ENCODE measurements around the gene COL24A1.
"Not testable (repeated sequence)": the region's sequence is repeated elsewhere in the genome, so short reads cannot be mapped to it uniquely, and the experiment has no call there.

Gene COL24A1

GRCh38 chr1:86152887-86153286 lies 3.7 kb downstream of the COL24A1 start:
- no peak for DNase-seq

GRCh38 chr1:86151427-86151826 lies 5.1 kb downstream of the COL24A1 start:
- DNase-seq = no peak

GRCh38 chr1:86150553-86151055 lies 6.0 kb downstream of the COL24A1 start:
- no peak for DNase-seq

GRCh38 chr1:86149591-86149990 lies 7.0 kb downstream of the COL24A1 start:
- no peak for DNase-seq

- no peak for DNase-seq
Measured at GRCh38 chr1:86147755-86148154, 8.8 kb downstream of the COL24A1 start.

GRCh38 chr1:86146566-86146965 lies 10.0 kb downstream of the COL24A1 start:
- no peak for DNase-seq

- DNase-seq = no peak
Measured at GRCh38 chr1:86140281-86140880, 16.2 kb downstream of the COL24A1 start.

- no peak for DNase-seq
Measured at GRCh38 chr1:86138746-86139145, 17.8 kb downstream of the COL24A1 start.

GRCh38 chr1:86137436-86137835 lies 19.1 kb downstream of the COL24A1 start:
- no peak for DNase-seq

GRCh38 chr1:86119214-86119764 lies 37.3 kb downstream of the COL24A1 start:
- DNase-seq = no peak

GRCh38 chr1:86114816-86115400 lies 41.7 kb downstream of the COL24A1 start:
- DNase-seq = no peak

GRCh38 chr1:86114236-86114635 lies 42.3 kb downstream of the COL24A1 start:
- no peak for DNase-seq

GRCh38 chr1:86111590-86111989 lies 45.0 kb downstream of the COL24A1 start:
- DNase-seq = not testable (repeated sequence)

GRCh38 chr1:86110451-86111129 lies 46.0 kb downstream of the COL24A1 start:
- no peak for DNase-seq

GRCh38 chr1:86105533-86105866 lies 51.1 kb downstream of the COL24A1 start:
- no peak for DNase-seq

GRCh38 chr1:86104606-86105532 lies 51.7 kb downstream of the COL24A1 start:
- no peak for DNase-seq

- no peak for DNase-seq
Measured at GRCh38 chr1:86101616-86102015, 55.0 kb downstream of the COL24A1 start.

- DNase-seq = no peak
Measured at GRCh38 chr1:86100401-86100800, 56.2 kb downstream of the COL24A1 start.

GRCh38 chr1:86089765-86090164 lies 66.8 kb downstream of the COL24A1 start:
- DNase-seq = no peak

- no peak for DNase-seq
Measured at GRCh38 chr1:86085741-86086409, 70.7 kb downstream of the COL24A1 start.

- no peak for DNase-seq
Measured at GRCh38 chr1:86084998-86085397, 71.6 kb downstream of the COL24A1 start.

GRCh38 chr1:86082183-86082582 lies 74.4 kb downstream of the COL24A1 start:
- DNase-seq = no peak

Measured in effector CD8-positive, alpha-beta T cell (primary cell).